Measurements from ENCODE around the gene ZNF606. TPM values are rescaled to one million over a fixed set of nuclear protein-coding genes. Genes with fewer than 3 reads are reported as not detected.

Gene ZNF606
- 28.1 TPM for total RNA-seq

DNA sequence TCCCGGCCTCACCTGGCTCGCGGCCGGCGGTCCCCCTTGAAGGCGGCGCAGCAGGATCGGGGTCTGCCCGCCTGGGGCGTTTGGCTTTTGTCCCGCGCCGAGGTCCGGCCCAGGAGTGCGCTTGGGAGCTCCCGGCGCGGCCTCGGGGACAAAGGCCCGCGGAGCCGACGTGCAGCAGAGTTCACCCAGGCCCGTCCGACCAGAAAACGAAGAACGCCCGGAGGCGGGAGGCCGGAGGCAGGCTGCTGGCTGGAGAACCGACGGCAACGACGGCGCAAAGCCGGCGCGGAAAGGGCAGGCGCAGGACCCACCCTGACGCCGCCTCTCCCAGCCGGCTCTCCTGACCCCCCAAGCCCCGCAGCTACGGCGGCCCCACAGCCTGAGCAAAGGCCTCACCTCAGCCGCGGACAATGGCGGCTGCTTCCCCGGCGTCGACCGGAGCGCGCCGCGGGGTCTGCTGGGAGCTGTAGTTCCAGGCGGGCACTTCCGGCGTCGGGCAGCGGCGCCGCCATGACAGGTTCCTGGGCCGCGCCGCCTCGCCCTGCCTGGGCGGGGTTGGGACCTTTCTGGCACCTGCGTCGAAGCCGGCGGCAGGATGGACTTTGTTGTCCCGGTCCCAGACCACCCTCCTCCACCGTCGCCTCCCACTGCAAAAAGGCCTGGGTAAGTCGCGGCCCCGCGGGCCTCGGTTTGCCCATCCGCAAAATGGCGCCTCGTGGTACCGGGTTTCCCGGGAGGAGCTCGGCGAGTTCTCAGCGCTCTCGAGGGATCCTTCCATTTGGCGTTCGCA is at the start of gene ZNF606:
Gene ZNF606 (minus strand): TSS at position 437 of the 790 bp plus-strand sequence. CDS start 1,501 bp downstream, outside the sequence.
- peak; percentile 89 for DNase-seq (ENCODE audit: low spot score)

DNA sequence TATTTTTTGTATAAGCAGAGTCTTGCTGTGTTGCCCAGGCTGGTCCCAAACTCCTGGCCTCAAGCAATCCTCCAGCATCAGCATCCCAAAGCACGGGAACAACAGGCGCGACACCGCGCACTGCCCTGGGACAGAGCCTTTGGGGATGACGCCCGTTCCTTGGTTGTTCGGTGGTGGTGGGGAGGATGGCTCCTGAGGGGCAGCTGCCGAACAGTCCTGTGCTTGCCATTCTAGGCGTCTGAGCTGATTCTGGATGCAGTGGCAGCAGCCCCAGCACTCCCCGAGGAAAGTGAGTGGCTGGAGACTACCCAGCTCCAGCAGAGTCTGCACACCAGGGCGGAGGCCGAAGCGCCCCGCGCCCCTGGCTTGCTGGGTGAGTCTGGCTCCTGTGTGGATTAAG is 49.6 kb upstream of the ZNF606 start:
- DNase-seq (ENCODE audit: low spot score), result no peak

DNA sequence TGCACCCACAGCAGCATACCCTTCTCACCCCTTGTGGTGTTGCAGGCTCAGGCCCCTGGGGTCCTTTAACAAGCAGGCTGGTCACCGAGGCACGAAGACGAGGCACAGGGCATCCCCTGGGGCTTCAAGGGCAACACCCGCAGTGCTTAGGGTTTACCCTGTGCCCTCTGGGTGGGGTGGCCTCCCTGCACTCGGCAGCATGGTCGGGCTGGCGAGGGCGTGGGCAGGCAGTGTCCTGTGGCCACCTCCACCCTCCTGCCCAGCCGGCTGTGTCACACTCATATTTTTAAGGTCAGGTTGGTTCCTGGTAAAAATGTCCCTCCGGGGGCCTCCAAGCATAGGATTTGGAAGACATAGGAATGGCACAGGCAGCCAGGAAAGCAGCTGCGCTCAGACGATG is 45.1 kb upstream of the ZNF606 start:
- DNase-seq (ENCODE audit: low spot score), result no peak

DNA sequence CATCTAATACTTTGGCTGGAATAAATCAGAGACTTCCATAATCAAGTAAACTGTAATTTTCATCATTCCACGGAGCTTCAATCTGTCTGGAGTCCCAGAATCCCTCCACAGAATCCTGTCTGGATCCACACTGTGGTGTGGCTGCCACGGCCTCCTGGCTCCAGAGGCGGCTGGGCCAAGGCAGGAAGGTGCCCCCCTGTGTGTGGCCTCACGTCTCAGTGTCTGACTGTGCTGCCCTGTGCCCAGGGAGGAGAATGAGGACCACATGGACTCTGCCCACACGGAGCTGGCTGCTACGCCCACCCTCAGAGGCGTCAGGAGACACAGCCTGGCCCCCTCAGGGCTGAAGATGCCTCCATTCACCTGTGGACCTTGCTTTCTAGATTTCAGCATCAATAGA is 44.2 kb upstream of the ZNF606 start:
- DNase-seq (ENCODE audit: low spot score), result no peak

DNA sequence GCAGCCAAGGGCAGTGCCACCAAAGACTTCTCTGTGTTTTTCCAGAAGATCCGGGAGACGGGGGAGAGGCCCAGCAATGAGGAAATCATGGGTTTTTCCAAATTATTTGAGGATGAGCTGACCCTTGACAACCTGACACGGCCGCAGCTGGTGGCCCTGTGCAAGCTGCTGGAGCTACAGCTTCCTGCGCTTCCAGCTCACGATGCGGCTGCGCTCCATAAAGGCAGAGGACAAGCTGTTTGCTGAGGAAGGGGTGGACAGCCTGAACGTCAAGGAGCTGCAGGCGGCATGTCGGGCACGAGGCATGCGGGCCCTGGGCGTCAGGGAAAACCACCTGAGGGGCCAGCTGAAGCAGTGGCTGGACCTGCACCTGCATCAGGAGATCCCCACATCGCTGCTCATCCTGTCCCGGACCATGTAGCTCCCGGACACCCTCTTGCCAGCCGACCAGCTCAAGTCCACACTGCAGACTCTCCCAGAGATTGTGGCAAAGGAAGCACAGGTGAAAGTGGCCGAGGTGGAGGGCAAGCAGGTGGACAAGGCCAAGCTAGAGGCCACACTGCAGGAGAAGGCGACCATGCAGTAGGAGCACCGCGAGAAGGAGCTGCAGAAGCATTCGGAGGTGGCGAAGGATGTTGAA is 42.9 kb upstream of the ZNF606 start:
- no peak for DNase-seq (ENCODE audit: low spot score)

DNA sequence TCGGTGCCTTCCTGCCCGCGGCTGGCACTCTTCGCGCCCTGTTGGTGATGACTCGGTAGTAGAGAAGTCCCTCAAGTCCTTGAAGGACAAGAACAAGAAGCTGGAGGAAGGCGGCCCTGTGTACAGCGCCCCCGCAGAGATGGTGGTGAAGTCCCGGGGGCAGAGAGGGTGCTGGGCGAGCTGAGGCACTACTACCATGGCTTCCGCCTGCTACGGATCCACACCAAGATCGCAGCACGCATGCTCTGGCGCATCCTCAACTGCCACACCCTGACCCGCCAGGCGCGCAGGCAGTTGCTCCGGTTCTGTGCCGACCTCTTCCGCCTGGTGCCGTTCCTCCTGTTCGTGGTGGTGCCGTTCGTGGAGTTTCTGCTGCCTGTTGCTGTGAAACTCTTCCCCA is 42.3 kb upstream of the ZNF606 start:
- DNase-seq (ENCODE audit: low spot score), result no peak

DNA sequence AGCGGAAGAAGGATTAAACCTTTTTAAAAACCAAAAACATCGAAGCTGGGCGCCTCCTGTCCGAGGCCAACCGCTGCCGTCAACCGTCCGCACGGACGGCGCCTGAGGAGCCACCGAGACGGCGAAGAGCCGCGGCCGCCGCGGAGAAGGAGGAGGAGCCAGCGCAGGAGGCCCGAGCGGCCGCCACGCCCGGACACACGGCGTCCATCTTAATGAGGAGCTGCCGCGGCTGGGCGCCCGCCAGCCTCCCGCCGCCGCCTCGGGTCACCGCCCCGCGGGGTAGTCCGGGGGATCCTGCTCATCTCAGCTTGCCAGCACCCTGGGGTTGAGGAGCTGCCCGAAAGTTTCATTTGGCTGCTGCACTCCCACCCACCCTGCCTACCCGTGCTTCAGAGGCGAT is 41.8 kb upstream of the ZNF606 start:
- no peak for DNase-seq (ENCODE audit: low spot score)

DNA sequence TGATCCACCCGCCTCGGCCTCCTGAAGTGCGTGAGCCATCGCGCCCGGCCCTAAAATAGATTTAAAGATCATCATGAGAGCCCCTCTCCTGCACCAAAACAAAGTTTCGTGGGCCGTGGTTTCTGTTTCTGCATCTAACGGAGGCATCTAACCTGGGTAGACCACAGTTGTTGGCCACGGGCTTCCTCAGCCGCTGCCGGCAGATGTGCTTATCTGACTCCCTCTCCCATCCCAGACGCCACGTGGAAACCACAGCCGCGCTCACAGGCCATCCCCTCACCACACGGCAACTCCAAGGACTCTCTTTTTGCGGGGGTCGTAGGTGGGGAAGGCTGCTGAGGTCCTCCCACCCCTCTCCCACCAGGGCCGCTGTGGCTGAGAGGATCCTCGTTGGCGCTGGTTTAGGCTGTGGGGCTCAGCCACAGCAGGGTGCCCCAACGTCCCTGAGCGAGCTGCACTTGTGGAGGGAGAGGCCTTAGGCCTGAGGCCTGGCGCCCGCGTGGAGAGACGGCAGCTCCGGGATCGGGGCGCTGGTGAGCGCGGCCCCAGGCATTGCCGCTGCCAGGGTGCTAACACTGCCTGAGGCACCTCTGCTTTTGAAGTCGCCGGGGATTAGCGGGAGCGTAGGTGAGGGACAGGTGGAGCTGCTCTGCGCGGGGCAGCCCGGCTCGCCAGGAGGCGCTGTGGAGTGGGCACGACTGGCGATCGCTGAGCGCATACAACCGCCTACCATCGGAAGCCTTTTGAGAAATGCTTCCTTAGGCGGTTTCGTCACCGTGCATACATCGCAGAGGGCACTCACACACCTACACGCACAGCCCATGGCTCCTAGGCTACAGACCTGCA is 40.1 kb upstream of the ZNF606 start:
- no peak for DNase-seq (ENCODE audit: low spot score)

DNA sequence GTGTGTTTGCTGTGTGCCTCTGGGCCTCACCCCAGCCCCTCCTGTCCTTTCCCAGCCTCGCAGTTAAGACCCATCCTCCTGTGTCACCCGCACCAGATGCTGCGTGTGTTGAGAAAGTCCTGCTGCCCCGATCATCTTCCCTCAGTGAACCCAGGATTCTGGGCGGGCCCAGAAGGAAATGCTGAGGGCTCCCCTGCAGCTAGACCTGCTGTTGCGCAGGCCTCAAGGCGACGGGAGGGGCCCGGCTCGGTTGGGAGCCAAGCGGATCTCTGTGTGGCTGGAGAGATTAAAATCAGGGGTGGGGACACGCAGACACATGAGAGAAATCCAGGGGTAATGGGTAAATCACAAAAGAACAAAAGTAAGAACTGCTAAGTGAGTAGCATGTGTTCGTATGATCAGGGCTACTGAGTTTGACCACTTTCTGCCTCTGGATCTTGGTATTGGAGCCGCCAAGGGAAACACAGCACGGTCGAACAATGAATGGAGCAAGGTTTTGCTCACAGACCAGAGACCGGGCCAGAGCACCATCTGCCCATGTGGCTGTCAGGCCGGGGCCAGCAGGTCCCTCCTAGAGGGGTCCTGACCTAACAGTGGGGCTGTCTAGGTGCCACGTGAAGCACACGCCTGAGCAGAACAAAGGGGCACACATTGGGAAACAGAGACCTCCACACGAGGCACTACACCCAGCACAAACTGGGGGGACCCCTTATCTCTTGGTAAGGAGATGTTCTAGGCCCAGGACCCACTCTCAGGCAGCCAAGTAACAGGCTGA is 38.3 kb upstream of the ZNF606 start:
- DNase-seq (ENCODE audit: low spot score), result no peak

DNA sequence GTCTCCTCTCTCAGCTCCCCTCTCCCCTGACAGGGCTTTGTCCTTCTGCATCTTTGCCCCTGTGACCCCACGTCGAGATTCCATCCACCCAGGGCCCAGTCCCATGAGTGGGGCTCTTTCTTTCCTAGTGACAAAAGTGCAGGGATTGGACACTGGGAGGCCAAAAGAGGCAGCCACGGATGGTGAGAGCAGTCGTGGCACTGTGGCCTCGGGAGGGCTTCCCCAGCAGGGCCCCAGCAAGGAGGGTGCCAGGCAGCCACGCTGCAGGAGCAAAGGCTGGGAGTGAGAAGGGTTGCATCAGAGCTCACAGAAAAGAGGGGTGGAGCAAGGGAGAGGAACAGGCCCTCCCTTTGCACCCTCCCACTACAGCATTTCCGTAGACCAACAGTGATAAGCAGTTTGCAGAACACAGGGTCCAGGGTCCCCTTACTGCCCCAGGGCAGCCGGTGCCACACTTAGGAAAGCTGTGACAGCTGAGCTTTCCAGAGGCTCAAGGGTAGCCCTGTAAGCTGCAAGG is 36.1 kb upstream of the ZNF606 start:
- DNase-seq (ENCODE audit: low spot score), result no peak

DNA sequence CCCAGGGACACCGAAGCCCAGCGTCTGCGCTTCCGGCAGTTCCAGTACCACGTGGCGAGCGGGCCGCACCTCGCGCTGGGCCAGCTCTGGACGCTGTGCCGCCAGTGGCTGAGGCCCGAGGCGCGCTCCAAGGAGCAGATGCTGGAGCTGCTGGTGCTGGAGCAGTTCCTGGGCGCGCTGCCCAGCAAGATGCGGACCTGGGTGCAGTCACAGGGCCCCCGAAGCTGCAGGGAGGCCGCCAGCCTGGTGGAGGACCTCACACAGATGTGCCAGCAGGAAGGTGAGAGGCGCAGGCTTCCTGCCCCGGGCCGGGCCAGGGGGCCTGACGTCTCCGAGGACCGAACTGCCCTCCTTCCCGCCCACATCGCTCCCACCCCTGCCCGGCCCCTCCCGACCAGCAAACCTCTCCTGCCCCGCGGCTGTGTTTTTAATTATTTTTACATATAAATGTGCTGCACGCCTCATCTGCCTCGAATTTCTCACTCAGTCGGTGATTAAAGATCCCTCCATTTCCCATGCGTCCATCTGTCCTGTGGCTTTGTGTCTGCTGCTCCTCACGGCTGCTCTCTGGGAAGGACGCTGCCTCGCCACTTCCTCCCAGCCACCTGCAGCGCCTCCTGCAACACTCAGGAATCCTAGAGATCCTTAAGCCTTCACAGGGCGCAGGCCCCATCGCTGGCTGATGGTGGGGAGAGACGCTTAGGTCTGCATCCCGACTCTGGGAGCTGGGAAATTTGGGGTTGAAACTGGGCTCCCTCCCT is 35.5 kb upstream of the ZNF606 start:
- no peak for DNase-seq (ENCODE audit: low spot score)

DNA sequence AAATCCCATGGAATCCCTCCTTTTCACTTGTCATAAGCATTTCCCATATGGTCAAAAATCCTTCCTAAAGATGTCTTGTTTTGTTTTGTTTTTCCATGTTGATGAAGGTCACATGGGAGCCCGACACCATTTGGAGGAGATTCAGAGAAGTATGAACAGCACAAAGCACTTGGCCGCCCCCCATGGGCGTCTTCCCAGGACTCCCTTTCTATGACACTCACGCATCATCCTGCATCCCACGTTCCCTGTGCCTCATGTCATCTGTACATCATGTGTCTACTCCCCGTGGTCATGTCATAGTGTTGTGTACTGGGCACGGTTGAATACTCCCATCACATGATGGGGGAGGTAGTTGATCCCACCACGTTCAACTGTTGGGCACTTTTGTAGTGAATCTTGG is 33.2 kb upstream of the ZNF606 start:
- no peak for DNase-seq (ENCODE audit: low spot score)

DNA sequence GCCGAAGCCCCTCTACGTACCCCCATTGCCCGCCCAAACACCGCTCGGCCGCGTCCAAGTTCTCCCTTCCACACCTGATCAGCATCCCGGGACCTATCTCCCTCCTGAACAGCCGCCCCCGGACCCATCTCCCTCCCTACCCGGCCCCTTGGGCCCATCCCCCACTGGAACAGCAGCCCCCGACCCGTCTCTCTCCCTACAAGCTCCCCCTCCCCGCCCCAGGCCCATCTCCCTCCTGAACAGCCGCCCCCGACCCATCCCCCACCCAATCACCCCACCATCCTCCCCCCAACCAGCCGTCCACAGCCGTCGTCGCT is 31.8 kb upstream of the ZNF606 start:
- no peak for DNase-seq (ENCODE audit: low spot score)

DNA sequence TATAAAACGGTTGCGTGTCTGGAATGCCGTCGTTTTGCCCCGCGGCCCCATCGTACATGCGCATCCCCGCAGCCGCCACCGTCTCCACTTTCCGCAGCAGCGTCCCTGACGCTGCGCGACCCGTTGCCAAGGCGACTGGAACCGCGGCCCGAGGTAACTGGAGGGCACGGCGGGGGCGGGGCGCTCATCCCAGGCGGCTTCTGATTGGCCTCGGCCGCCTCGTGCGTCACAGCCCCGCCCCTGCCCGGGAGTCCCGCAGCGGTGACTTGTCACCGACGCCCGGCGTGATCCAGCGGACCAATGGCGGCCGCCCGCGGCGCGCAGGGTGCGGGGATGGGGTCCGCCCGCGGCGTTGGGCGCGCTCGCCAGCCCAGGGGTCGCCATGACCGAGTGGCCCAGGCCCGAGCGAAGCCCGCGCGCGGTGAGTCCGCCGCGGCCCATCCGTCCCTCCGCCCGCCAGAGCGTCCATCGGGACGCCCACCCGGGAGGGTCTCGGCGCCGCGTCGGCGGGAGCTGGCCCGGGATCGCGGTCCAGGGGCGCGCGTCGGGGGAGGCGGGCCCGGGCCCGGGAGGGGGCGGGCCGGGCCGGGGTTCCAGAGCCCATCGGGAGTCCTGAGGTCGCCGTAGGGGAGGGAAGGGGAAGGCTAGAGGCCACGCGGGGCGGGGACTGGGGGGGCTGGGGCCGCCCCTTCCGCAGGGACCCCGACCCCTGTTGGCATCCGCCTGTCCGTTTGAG is 31.3 kb upstream of the ZNF606 start, which contains the start of gene ZSCAN1:
Gene ZSCAN1 (plus strand): TSS at position 285 of the 736 bp plus-strand sequence. CDS start 3,812 bp downstream, outside the sequence.
- DNase-seq (ENCODE audit: low spot score), result peak; percentile 92

DNA sequence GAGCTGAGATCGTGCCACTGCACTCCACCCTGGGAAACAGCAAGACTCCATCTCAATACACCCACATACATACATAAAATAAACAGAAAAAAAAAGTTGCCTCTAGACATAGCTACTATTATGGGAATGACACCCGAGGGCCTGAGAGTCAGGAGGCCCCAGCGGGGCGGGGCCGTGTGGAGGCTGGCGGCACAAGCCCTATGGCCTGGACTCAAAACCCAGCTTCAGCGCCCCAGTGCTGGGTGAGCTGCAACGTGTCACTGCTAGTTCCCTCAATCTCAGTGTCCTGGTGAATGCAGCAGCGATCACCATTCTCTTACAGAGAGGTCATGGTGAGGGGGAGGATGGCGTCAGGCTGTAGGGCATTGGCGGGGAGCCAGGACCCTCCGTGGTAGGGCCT is 22.0 kb upstream of the ZNF606 start:
- no peak for DNase-seq (ENCODE audit: low spot score)

DNA sequence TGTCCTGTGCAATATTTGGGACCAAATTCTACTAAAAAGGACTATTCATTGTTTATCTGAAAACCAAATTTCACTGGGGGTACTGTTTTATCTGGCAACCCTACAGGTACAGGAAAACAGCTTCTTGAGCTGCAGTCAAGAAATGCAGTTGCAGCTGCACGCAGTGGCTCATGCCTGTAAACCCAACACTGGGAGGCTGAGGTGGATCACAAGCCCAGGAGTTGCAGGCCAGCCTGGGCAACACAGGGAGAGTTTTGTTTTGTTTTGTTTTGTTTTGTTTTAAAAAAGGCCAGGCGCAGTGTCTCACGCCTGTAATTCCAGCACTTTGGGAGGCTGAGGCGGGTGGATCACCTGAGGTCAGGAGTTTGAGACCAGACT is 19.7 kb upstream of the ZNF606 start:
- no peak for DNase-seq (ENCODE audit: low spot score)

DNA sequence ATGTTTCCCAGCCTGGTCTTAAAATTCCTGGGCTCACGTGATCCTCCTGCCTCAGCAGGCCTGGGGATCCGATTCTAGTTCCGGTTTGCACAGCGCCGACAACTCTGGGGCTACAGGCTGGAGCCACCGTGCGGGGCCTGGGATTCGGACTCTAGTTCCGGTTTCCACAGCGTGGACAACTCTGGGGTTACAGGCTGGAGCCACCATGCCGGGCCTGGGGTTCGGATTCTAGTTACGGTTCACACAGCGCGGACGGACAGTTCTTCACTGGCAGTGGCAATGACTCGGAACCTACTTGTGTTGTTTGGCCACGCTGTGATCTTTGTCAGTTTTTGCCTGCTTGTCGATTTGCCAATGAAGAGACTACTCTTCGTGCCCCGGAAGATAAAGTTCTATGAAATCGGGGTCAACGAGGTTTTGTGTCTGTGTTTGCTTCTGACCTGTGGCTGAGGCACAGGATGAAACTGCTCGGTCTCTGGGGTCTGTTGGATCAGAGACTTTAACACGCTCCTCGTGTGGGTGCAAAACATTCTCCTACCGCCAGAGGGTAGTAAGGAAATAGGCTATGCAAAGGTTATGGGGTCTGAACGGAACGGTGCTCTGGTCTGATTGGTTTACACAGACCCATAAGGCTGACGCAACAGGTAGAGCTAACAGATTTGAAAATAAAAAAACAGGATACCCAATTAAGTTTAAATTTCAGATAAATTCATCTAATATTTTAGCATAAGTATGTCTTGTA is 19.1 kb upstream of the ZNF606 start:
- DNase-seq (ENCODE audit: low spot score), result peak; percentile 68

DNA sequence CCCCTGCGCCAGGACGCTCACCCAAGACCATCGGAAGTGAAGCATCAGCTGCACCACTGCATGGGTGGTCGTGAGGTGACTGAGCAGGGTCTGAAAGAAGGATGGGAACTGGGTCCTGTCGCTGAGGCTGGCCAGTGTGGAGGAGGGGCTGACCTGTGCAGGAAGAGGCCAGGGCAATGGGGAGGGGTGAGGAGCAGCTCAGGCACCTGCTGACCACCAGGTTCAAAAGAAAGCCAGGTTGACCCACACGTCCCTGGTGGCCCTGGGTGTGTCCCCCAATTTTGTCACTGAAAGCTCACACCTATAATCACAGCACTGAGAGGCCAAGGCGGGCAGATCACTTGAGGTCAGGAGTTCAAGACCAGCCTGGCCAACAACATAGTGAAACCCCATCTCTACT is 17.5 kb upstream of the ZNF606 start:
- DNase-seq (ENCODE audit: low spot score), result no peak

DNA sequence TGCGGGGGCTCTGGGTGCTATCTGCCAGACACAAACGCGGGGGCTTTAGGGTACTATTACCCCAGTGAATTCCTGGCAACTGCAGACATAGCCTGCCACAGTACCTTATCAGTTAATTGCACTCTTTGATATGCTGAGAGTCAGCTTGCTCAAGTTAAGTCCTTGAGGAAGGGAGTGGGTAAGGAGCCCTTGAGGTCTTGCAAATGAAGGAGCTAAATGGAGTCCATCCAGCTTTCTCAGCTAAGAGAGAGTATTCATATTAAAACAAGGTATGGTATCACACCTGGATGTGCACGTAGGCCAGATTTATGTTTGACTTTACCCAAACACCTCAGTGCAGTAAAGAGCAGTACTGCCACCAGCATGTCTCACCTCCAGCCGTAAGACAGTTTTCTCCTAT is 11.5 kb upstream of the ZNF606 start:
- DNase-seq (ENCODE audit: low spot score), result no peak
